Activated naive CD4-positive, alpha-beta T cell treated with anti-CD3 and anti-CD28 coated beads, Interleukin-2, amount 50 U/mL, for 16 hours (primary cell): ENCODE data around the gene SEC22A.
"Not testable (repeated sequence)": the region's sequence is repeated elsewhere in the genome, so short reads cannot be mapped to it uniquely, and the experiment has no call there.

Experiments used
- DNase-seq: peaks from one replicate; pipeline ENCODE4 v3.0.0-alpha.2; 2020

Gene SEC22A

DNA sequence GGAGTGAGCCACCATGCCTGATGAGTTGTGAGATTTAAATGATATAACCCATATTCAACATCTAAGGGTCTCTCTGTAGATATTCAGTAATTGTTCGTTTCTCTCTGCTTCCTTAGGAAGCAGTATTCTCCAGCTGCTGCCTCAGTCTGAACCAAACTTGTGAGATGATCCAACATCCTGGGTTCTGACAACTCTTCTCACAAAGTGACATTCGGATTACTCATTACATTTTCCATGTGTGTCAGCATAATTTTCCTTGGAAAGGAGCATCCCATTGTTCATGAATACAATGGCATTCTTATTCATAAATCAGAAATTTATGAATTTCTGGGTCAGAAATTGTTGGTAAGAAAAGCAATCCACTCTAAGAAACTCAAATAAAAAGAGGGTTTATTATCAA lies 15.0 kb upstream of the SEC22A start:
- no peak for DNase-seq

DNA sequence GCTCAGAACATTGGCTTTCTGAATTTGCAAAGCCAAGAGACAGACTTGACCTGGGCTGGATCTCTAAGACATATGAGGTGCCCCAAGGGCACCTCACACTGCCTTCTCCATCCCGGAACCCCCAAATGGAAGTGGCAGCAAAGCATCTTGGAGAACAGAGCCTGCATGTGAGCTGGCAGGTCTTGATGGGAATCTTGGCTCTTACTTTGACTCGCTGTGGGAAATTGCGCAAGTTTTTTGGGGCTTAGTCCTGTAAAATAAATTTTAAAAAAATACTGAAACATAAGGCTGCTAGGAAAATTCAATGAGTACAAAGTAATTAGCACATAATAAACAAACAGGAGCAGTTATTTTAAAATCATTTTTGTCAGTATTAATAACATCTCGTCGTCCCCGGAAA lies 13.7 kb upstream of the SEC22A start:
- DNase-seq, result no peak

DNA sequence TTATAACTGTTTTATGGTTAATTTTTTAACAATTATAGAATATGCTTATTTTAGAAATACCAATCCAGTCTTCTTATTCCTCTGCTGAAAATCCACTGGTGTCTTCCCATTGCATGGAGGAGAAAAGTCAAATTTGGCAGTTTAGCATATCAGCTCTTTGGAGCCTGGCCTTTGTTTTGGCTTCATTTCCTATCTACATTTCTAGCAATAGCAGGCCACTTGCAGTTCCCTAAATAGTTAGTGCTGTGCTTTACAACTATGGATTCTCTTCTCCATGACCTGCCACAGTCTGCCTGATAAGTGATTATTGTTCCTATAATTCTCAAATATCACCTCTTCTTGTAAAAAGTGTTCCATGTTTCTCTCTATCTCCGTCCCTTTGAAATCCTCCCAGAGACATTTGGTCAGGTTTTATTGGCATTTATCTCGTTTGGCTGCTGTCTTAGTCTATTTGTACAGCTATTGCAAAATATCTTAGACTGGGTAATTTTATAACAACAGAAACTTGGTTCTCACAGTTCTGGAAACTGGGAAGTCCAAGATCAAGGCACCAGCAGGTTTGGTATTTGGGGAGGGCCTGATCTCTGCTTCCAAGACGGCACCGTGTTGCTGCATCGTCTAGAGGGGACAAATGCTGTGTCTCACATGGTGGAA lies 8.2 kb upstream of the SEC22A start:
- DNase-seq, result no peak

DNA sequence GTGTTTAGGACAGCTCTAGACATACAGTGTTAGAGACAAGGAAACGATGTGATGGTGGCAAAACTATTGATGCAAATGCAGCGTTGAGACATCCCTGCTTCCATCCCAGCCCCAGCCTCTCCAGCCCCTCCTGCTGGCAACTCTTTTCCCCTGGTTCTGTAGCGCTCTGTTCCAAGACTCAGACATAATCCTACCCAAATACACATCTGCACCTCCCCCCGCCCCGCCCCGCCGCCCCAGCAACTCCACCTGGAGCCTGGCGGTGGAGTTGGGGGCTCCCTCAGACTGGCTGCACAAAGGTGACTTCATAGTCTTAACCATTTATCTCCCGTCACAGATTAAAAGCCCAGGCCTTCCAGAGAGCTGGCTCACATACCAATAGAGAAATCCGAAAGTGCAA lies 7.2 kb upstream of the SEC22A start:
- no peak for DNase-seq

DNA sequence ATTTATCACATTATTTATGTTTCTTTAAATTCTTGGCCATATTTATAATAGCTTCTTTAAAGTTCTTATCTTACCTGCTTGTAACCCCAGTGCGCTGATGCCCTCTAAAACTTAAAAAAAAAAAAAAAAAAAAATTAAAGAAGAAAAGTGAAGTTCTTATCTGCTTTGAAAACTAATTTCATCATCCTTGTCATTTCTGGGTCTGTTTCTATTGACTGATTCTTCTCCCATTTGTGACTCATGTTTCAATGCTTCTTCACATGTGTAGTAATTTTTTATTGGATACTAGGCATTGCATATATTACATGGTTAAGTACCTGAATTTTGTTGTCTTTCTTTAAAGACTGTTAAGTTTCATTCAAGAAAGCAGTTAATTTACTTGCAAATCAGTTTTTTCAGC lies 3.4 kb upstream of the SEC22A start:
- DNase-seq, result no peak

DNA sequence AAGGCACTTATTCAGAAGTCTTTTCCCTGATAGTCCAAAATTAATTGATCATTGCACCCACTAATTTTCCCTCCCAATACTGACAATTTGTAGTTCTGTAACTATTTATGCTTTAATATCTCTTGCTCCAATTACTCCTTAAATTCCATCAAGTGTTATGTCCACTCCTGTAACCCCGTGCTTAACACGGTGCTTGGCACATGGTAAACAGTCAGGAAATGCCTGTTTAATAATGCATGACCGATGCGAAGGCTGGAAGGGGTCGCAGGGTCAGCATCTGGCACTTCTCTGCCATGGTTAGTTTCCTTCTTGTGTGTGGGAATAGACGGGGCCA lies 553 bp upstream of the SEC22A start:
- DNase-seq, result no peak

DNA sequence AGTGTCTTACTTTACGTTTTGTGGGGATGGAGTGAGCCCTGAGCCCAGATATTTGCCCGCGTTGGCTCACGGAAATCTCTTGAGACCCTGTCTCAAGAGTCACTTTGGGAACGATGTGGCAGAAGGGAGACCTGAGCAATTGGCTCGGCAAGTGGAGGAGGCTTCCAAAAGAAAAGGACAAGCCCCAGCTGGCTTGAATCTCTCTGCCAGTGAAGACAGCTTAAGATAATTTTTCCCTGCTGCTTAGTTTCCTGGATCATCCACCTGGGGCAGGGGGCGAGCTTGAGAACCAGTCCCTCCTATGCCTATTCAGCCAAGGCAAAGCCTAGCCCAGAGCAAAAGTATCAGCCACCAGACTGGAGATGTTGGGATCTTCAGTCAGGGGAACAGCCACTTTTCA lies 708 bp downstream of the SEC22A start:
- no peak for DNase-seq

DNA sequence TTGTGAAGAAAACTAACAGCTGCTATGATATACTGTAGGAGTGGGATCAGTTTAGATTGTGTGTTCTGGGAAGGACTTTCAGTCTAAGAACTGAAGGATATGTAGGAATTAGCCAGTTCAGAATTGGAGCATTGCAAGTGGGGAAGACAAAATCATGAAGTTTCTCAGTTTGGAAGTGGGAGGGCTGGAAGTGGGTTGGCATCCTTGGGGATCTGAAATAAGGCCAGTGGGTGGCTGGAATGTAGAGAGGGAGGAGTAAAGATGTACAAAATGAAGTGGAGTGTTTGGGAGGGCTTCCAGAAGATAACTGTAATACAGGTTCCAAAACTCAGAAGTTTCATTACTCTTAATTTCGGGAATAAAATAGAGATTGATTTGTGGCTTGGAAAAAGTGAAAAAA lies 17.2 kb downstream of the SEC22A start:
- DNase-seq, result no peak

DNA sequence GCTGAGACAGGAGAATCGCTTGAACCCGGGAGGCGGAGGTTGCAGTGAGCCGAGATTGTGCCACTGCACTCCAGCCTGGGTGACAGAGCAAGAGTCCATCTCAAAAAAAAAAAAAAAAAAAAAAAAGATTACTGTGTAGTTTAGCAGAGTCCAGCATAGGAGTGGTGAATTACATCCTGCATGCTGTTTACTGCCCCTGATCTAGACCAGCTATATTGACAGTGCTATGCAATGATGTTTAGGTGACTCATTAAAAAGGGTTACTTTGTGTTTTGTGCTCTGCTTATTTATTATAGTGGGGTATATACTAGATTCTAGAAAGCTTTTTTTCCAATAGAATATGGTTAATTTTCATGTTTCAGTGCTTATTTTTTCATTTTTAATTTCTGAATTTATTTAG lies 19.6 kb downstream of the SEC22A start:
- DNase-seq, result not testable (repeated sequence)

DNA sequence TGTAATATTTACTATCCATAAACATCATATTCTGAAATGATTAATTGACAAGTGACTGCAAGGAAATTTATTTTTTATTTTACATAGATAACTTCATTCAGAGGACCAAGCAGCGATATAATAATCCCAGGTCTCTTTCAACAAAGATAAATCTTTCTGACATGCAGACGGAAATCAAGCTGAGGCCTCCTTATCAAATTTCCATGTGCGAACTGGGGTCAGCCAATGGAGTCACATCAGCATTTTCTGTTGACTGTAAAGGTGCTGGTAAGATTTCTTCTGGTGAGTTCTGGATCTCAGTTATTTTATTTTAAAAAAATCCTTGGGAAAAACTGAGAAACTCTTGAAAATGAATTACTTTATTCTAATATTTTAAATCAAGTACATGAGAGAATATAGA lies 23.3 kb downstream of the SEC22A start:
- DNase-seq, result no peak

DNA sequence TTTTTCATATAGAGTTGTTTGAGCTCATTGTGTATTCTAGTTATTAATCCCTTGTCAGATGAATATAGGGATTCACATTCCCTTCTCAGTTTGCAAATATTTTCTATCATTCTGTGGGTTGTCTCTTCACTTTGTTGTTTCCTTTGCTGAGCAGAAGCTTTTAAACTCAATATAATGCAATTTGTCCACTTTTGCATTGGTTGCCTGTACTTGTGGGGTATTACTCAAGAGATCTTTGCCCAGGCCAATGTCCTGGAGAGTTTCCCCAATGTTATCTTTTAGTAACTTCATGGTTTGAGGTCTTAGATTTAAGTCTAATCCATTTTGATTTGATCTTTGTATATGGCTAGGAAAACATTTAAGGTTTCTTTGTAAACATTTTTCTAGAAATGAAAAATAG lies 24.8 kb downstream of the SEC22A start:
- no peak for DNase-seq

DNA sequence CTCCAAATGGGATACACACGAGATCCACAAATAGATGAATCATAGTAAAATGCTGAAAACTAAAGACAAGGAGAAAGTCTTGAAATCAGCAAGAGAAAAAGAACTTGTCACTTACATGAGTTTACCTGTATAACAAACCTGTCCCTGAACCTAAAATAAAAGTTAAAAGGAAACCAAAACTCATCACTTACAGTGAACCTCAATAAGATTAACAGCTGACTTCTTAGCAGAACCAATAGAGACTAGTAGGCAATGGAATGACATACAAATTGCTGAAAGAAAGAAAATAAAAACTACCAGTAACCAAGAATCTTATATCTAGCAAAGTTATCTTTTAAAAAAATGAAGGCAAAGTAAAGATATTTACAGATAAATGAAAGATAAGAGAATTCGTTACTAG lies 27.4 kb downstream of the SEC22A start:
- no peak for DNase-seq

DNA sequence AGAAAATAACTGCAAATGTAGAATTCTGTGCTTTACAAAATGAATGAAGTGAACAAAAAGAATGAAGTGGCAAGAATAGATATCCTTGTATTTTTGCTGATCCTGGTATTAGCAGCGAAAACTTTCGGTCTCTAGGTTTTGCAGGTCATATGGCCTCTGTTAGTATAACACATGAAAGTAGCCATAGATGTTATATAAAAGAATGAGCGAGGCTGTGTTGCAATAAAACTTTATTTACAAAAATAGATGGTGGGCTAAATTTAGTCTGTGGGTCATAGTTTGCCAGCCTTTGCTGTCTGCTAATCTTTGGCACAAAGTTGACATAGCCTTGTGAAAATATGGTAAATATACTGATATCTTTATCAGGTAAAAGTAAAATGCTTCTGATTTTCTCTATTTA lies 35.2 kb downstream of the SEC22A start:
- DNase-seq, result no peak

DNA sequence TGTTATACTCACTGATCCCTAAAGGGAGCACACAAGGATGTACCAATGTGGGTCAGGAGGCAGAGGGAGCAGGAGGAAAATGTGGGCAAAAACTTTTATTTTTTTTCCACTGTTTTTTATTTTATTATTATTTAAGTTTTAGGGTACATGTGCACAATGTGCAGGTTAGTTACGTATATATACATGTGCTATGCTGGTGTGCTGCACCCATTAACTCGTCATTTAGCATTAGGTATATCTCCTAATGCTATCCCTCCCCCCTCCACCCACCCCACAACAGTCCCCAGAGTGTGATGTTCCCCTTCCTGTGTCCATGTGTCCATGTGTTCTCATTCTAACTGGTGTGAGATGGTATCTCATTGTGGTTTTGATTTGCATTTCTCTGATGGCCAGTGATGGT lies 37.4 kb downstream of the SEC22A start:
- DNase-seq, result not testable (repeated sequence)

DNA sequence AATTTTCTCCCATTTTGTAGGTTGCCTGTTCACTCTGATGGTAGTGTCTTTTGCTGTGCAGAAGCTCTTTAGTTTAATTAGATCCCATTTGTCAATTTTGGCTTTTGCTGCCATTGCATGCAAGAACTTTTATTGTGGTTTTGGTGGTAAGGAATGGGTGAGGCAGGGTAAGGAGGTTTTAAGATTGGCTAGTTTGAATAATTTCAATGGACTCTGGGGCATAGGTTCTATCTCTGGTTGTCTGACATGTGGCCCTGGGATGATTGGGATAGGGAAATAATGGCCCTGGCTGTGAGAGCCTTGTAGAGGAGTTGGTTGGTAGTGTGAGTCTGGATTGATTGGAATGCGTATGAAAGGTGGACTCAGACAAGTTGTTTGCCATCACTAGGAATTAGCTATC lies 38.0 kb downstream of the SEC22A start:
- DNase-seq, result no peak

DNA sequence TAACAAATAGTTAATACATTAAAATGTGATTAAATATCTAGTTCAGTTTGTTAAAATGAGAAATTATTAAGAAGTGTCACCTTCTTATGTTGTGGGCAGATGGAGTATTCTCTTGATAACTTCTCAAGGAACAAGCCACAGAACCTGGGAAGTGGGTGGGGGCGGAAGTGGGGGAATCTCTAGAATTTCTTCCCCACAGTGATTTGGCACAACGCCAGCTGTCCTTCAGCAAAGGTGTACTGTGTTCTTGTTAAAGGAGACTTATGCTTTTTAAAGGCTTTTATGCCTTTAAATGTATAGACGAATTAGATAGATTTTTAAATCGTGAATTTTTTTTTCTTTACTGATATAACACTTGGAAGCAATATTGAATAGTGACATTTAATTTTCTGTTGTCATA lies 42.4 kb downstream of the SEC22A start:
- no peak for DNase-seq

DNA sequence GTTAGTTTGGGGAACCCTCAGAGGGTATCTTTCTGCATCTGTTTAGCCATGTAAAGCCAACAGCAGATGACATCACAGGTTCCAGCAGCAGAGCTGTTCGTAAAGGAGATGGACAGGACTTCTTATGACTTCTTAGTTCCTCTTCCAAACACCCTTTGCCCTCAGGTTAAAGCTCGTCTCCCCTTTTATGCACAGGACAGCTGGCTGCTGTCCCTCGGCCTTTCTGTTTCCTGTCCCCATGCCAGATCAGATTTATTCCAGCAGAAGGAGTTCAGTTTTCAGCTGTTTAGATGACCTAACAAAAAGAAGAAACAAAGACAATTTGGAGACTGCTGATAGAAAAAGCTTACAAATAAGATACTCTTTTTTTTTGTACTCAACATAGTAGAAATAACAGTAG lies 45.1 kb downstream of the SEC22A start:
- no peak for DNase-seq

DNA sequence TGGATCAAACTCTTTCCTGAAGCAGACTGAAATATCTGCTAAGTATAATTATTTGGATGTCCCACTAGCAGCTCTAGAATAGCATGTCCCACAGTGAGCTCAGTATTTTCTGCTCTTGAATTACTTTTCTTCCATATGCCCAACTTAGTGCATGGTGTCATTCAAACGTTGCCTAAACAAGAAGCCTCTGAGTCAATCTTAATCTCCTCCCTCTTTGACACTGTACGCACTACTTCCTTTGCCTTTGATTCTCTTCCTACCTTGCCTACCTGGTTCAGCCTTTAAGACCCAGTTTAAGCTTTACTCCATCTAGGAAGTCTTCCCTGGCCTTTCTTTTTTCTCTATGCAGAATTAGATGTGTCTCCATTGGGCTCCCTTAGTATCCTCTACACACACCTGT lies 54.5 kb downstream of the SEC22A start:
- DNase-seq, result no peak

DNA sequence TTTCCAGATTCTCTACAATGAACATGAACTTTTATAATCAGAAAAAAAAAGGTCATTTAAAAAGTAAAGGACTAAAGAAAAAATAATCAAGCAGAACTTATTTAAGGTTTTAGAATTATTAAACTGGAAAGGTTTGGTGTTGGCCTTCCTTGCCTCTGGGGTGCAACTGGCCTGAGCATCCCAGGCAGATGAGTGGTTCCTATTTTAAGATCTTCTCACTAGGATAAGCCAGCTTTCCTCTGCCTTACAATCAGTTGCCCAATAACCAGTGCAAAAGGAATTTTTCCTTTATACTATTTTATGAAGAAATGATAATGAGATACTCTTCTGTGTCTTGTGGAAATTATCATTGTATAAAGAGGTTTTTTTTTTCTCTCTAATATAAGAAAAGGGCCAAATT lies 56.6 kb downstream of the SEC22A start:
- no peak for DNase-seq

DNA sequence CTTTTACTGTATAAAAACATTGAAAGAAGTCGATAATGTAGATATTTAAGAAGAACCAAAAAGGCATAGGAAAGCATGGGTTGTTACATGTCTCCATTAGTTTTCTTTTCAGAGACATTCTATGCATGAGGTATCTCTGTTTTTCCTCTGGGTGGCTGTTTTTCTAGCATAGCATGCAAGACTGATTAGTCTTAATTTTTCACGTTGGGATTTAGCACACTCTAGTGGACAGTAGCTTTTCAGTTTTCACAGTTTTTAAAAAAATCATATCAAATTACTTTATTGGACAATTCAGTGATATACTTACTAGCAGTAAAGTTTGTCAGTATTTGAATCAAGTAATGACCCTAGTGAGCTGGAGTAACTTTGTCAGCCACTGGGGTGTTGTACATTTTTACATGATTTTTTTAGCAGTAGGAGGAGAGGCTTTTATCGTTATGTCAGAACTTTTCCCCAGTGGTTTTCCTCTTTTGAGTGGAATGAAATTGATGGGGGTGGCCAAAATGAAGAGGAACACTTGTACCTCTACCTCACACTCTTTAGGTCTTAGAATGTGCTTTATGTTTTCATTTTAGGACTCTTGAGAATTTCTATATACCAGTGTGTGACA lies 57.2 kb downstream of the SEC22A start:
- no peak for DNase-seq

DNA sequence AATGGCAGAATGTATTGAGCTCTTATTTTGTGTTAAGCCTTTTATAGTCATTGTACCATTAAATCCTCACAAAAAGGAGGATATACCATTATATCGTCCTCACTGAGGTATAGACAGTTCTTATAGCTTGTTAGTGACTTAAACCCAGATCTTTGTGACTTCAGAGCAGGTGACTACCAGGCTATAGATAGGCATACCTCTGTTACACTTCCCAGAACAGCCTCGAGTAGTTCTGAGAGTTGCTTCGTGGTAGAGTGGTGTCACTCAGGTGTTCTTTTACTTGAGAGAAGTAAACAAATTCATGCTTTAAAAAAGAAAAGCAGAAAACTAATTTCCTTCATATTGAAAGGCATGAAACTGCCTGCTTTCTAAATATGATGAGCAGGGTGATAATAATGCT lies 59.9 kb downstream of the SEC22A start:
- DNase-seq, result no peak

DNA sequence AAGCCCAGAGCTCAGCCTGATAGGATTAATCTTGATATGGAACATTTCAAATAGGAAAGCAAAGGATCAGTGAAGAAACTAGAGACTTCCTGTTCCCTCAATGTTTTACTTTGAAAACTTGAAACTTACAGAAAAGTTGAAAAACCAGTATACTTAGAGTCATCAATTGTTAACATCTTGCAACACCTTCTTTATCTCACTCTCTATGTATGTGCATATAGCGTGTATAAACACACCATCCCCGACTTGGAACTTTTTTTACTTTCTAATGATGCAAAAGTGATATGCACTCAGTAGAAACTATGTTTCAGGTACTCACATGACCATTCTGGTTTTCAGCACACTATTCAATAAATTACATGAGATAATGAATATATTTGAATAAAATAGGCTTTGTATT lies 60.5 kb downstream of the SEC22A start:
- DNase-seq, result no peak

DNA sequence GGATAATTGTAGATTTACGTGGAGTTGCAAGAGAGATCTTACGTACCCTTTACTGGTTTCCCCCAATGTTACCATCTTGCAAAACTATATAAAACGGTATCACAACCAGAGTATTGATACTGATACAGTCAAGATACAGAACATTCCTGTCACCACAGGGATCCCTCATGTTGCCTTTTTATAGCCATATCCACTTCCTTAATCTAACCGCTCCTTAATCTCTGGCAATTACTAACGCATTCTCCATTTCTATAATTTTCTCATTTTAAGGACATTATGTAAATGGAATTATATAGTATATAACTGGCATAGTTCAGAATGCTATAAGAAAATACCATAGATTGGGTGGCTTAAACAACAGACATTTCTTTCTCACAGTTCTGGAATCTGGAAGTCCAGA lies 61.1 kb downstream of the SEC22A start:
- DNase-seq, result no peak

DNA sequence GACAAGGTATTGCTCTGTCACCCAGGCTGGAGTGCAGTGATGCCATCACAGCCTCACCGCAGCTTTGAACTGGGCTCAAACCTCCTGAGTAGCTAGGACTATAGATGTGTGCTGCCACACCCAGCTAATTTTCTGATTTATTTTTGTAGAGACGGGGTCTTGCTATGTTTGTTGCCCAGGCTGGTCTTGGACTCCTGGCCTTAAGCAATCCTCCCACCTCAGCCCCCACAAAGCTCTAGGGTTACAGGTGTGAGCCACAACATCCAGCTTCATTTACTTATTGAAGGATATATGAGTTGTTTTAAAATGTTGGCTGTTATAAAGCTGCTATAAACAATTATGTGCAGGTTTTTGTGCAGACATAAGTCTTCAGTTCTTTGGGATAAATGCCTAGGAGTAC lies 62.2 kb downstream of the SEC22A start:
- no peak for DNase-seq

DNA sequence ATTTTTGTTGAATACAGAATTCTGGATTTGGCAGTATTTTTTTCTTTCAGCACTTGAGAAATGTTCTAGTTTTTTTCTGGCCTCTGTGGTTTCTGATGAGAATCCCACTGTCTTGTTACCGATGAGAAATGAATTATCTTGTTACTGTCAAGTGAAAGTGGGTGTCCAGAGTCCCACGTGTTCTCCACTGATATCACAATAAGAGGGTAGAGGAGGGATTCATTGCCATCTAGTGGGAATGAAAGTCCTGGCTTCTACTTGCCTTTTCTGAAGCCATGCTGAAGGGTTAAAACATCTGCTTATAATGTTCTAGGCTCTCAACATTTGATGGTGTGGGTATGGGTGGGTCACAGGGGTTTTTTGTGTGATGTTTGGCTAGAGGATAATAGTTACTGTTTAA lies 66.1 kb downstream of the SEC22A start:
- no peak for DNase-seq

DNA sequence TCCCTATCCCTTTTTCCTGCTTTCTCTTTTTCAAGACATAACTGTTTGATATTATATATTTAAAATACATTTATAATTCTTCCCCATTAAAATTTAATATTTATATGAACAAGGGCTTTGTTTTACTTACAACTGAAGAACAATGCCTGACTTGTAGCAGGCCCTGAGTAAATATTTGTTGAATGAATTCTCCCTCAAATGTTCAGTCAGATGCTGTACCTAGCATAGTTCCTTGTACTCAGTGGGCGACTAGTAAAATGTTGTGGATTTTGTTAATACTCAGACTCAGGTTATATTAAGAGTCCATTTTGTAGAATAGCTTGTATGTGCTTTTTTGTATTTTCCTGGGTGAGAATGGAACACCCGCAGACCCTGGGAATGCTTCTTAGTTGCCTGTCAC lies 69.1 kb downstream of the SEC22A start:
- DNase-seq, result no peak
